Transverse colon (tissue), 4 donors: ENCODE results near the gene FAM169A. TPM values are rescaled to one million over a fixed set of nuclear protein-coding genes. Genes with fewer than 3 reads are reported as not detected.

Experiments used
- DNase-seq: peaks from one replicate; pipeline ENCODE4 v3.0.0-alpha.2; 2019
- H3K27ac ChIP-seq, 4 donors: fragments of 200-600 bp; sonication (generic); 2 replicates each; pipeline ENCODE4 v1.5.1; 2016 to 2018; ENCODE audit warnings: inconsistent platforms in 4 of 4
- H3K27me3 ChIP-seq: fragments of 200-600 bp; sonication (generic); 2 replicates; pipeline ENCODE4 v1.5.1; 2017; ENCODE audit warnings: inconsistent platforms
- H3K36me3 ChIP-seq, 4 donors: fragments of 200-600 bp; sonication (generic); 2 replicates each; pipeline ENCODE4 v1.5.1; 2017 to 2019; ENCODE audit warnings: inconsistent platforms in 4 of 4
- H3K4me1 ChIP-seq, 4 donors: fragments of 200-600 bp; sonication (generic); 2 replicates each; pipeline ENCODE4 v1.5.1; 2017 to 2020; ENCODE audit warnings: inconsistent platforms in 4 of 4
- H3K4me3 ChIP-seq, 4 donors: fragments of 200-600 bp; sonication (generic); 1 replicate in 1 of 4; 2 replicates in 3 of 4; pipeline versions ENCODE4 v1.5.1 to v1.6.1; 2017 to 2019; ENCODE audit warnings: inconsistent platforms in 4 of 4
- H3K9me3 ChIP-seq, 2 donors: fragments of 200-600 bp; sonication (generic); 2 replicates each; pipeline ENCODE4 v1.5.1; 2017 to 2019; ENCODE audit warnings: inconsistent platforms in 2 of 2
- CTCF ChIP-seq, 5 experiments: fragments of 200-600 bp in 3 of 5; fragments of 450-650 bp in 2 of 5; sonication (generic) in 3 of 5; IDR thresholded peaks; 1 replicate in 2 of 5; 2 replicates in 3 of 5; pipeline ENCODE4 v1.5.1; 2016 to 2017; ENCODE audit warnings: antibody characterized with exemption in 5 of 5, inconsistent platforms in 3 of 5, mild to moderate bottlenecking in 2 of 5, moderate library complexity in 1 of 5
- EP300 ChIP-seq: sonication (generic); formaldehyde crosslinking; IDR thresholded peaks from one replicate; pipeline ENCODE4 v1.6.1; 2017; ENCODE audit warnings: antibody characterized with exemption, low read depth
- POLR2A ChIP-seq: fragments of 450-650 bp; IDR thresholded peaks from one replicate; pipeline ENCODE4 v1.6.1; 2016; ENCODE audit warnings: antibody characterized with exemption, mild to moderate bottlenecking, moderate library complexity
- POLR2AphosphoS5 ChIP-seq, 3 donors: sonication (generic); formaldehyde crosslinking; IDR thresholded peaks; one replicate each; pipeline ENCODE4 v1.6.1; 2016; ENCODE audit warnings: antibody characterized with exemption in 3 of 3
- WGBS, 2 donors: methylation state at CpG; one replicate each; pipeline ENCODE4 v1.1.5; 2018; ENCODE audit warnings: low coverage in 1 of 2; 5-methylcytosine and 5-hydroxymethylcytosine counted together
- in situ Hi-C, 4 donors: fragments of 200-750 bp; cut with MboI; loops; one replicate each; pipeline versions ENCODE4 v1.15.0 to v1.15.1; 2017; ENCODE audit warnings: low sequenced_read_pairs in 3 of 4, low pct_ligation_motif_present in 1 of 4, low pct_unique_long_range_greater_than_20kb in 1 of 4
- intact Hi-C: fragments of 100-400 bp; cut with DNase I; formaldehyde crosslinking; loops from one replicate; pipeline ENCODE4 v1.15.1; 2023; ENCODE audit warnings: low total_unique reads
- total RNA-seq, 4 donors: library from RNA; depleted of rRNA; stranded (reverse); fragments of >200 nt; gene quantifications; one replicate each; pipeline ENCODE4 v1.1.0, GENCODE V29; 2016

Gene FAM169A
- total RNA-seq, 4 donors from 2014 or later: 0.20 to 14.6 (median 2.5) TPM

- peak; percentile 14 for DNase-seq
- H3K27me3 ChIP-seq: no peaks in the 10 kb centered on the region
- H3K27ac ChIP-seq: no peak overlapping the region
- H3K9me3 ChIP-seq: no peaks in the 10 kb centered on the region
- WGBS, 2 donors: 76 to 80% methylated on average over 4 to 6 of the region's 6 CpGs
- H3K36me3 ChIP-seq: no peaks in the 10 kb centered on the region
- intact Hi-C loops (no loop called here), in situ Hi-C loops (loop anchor here in 1 of 4 donors (25.0 kb wide), 1 partner anchor 125 kb away; no protein-coding TSS in a partner anchor)
- no peak for TF ChIP-seq POLR2A
- TF ChIP-seq CTCF (IDR thresholded peaks at IDR 0.05): peak in 4 of 5 experiments; percentile 24 to 39 (median 31)
- no peak for TF ChIP-seq POLR2AphosphoS5 (IDR thresholded peaks at IDR 0.05)
- no peak for TF ChIP-seq EP300
- H3K4me1 ChIP-seq: no peaks in the 10 kb centered on the region
- H3K4me3 ChIP-seq: no peak overlapping the region
Measured at GRCh38 chr5:74786851-74787250, 79.3 kb downstream of the FAM169A start.

- Histone ChIP-seq H3K36me3 (peaks cover 0 to 27% (median 10%) of the 10 kb centered on the region in 4 donors), H3K4me3 (no peak overlapping the region), H3K27ac (no peak overlapping the region), H3K9me3 (no peaks in the 10 kb centered on the region), H3K4me1 (no peaks in the 10 kb centered on the region), H3K27me3 (no peaks in the 10 kb centered on the region)
- TF ChIP-seq POLR2AphosphoS5 (IDR thresholded peaks at IDR 0.05) (no peak), EP300 (no peak), CTCF (IDR thresholded peaks at IDR 0.05) (no peak), POLR2A (no peak)
- intact Hi-C loops: no loop called here
- no peak for DNase-seq
- WGBS, 2 donors: 35 to 54% methylated on average over 2 of the region's 2 CpGs
- in situ Hi-C loops: loop anchor here in 1 of 4 donors (25.0 kb wide), 1 partner anchor 134 kb away; no protein-coding TSS in a partner anchor
Measured at GRCh38 chr5:74778609-74779008, 87.6 kb downstream of the FAM169A start.

GRCh38 chr5:74772359-74772758 is 93.8 kb downstream of the FAM169A start:
- DNase-seq: no peak
- H3K9me3 ChIP-seq: no peaks in the 10 kb centered on the region
- in situ Hi-C loops: no loop called here
- intact Hi-C loops: no loop called here
- H3K27ac ChIP-seq: no peak overlapping the region
- peaks cover 0 to 67% (median 26%) of the 10 kb centered on the region in 4 donors for H3K36me3 ChIP-seq
- no peak overlapping the region for H3K4me3 ChIP-seq
- 81 to 89% methylated on average over 2 to 7 of the region's 7 CpGs for WGBS, 2 donors
- H3K4me1 ChIP-seq: peaks cover 4 to 11% (median 8%) of the 10 kb centered on the region in 4 donors
- TF ChIP-seq CTCF (IDR thresholded peaks at IDR 0.05): no peak
- TF ChIP-seq POLR2A: no peak
- no peak for TF ChIP-seq EP300
- no peak for TF ChIP-seq POLR2AphosphoS5 (IDR thresholded peaks at IDR 0.05)
- no peaks in the 10 kb centered on the region for H3K27me3 ChIP-seq

GRCh38 chr5:74767579-74767913 is 98.6 kb downstream of the FAM169A start:
- in situ Hi-C loops: no loop called here
- intact Hi-C loops: no loop called here
- DNase-seq: peak; percentile 25
- Histone ChIP-seq H3K9me3 (no peaks in the 10 kb centered on the region), H3K27ac (peak overlapping the region; percentile 84 to 88 (median 87)), H3K27me3 (no peaks in the 10 kb centered on the region), H3K36me3 (peaks cover 0 to 32% (median 13%) of the 10 kb centered on the region in 4 donors), H3K4me1 (peaks cover 18 to 33% (median 23%) of the 10 kb centered on the region in 4 donors), H3K4me3 (peak overlapping the region; percentile 48 to 93 (median 84))
- TF ChIP-seq POLR2AphosphoS5 (IDR thresholded peaks at IDR 0.05): no peak
- TF ChIP-seq CTCF (IDR thresholded peaks at IDR 0.05): no peak
- TF ChIP-seq EP300: no peak
- no peak for TF ChIP-seq POLR2A
- 0 to 2% methylated on average over 8 to 9 of the region's 9 CpGs for WGBS, 2 donors
